HCT116 (cell line): Measurements from ENCODE around the gene C10orf105. TPM values are rescaled to one million over a fixed set of nuclear protein-coding genes. Genes with fewer than 3 reads are reported as not detected.

Experiments used
- ATAC-seq: fragments of 200-7000 bp; cut with Tn5 transposase; 2 replicates; pipeline ENCODE4 v1.9.1; 2020; ENCODE audit warnings: mild to moderate bottlenecking, moderate library complexity
- BruUV-seq: library from RNA; stranded (reverse); fragments of 400-500 nt; replicated peaks from 2 replicates; lab custom pipeline; 2021; lab: Mats Ljungman, UMichigan
- CTCF ChIA-PET: fragments of 300-600 bp; sonication (Branson Sonifier 250); formaldehyde crosslinking; loops from one replicate; lab custom pipeline; 2021; ENCODE audit warnings: antibody characterized with exemption; lab: Charles Lee
- POLR2A ChIA-PET: fragments of 300-600, 350-600 bp; sonication (Branson Sonifier 250); formaldehyde crosslinking; loops from one replicate; lab custom pipeline; 2021; ENCODE audit warnings: antibody characterized with exemption; lab: Charles Lee
- RAD21 ChIA-PET, 2 experiments: fragments of 300-600 bp; sonication (Branson Sonifier 250); formaldehyde crosslinking; loops; one replicate each; lab custom pipeline; 2023; ENCODE audit warnings: low total read pairs in 2 of 2; ENCODE audit not compliant: uncharacterized antibody in 2 of 2, unreplicated experiment in 2 of 2, low non-redundant PET in 1 of 2; lab: Charles Lee
- DNase-seq: peaks from one replicate; pipeline ENCODE4 v3.0.0-alpha.2; 2010; ENCODE audit warnings: low read depth, low spot score
- H2AFZ ChIP-seq: fragments of 200-600 bp; shearing (Covaris generic), sonication (generic); 2 replicates; pipeline ENCODE4 v1.6.1; 2017; ENCODE audit warnings: low read depth, mixed run types, mixed read lengths, antibody characterized with exemption, low read length; ENCODE audit not compliant: poor library complexity, severe bottlenecking
- H3K27ac ChIP-seq: 2 replicates; pipeline ENCODE4 v1.5.1; 2012; ENCODE audit warnings: low read depth, low read length
- H3K27me3 ChIP-seq: fragments of 200-600 bp; sonication (generic); 2 replicates; pipeline ENCODE4 v1.6.1; 2016; ENCODE audit warnings: mixed run types, low read length, mixed read lengths; ENCODE audit not compliant: insufficient read depth
- H3K36me3 ChIP-seq, 2 experiments: fragments of 200-500 bp in 1 of 2; fragments of 200-600 bp in 1 of 2; sonication (Bioruptor generic) in 1 of 2; sonication (generic) in 1 of 2; 2 replicates each; pipeline versions ENCODE4 v1.5.1 to v1.6.1; 2014 to 2016; ENCODE audit warnings: low read length in 2 of 2, inconsistent platforms in 1 of 2, mixed read lengths in 1 of 2, mixed run types in 1 of 2; ENCODE audit not compliant: insufficient read depth in 2 of 2, control insufficient read depth in 1 of 2
- H3K4me1 ChIP-seq, 2 experiments: fragments of 200-600 bp in 1 of 2; sonication (generic) in 1 of 2; 2 replicates each; pipeline versions ENCODE4 v1.5.1 to v1.6.1; 2012 to 2017; ENCODE audit warnings: low read length in 2 of 2, inconsistent platforms in 1 of 2, mild to moderate bottlenecking in 1 of 2, mixed read lengths in 1 of 2, mixed run types in 1 of 2, moderate library complexity in 1 of 2; ENCODE audit not compliant: insufficient read depth in 2 of 2, control insufficient read depth in 1 of 2
- H3K4me2 ChIP-seq: fragments of 200-600 bp; sonication (generic); 2 replicates; pipeline ENCODE4 v1.6.1; 2017; ENCODE audit warnings: mixed run types, low read length, mixed read lengths
- H3K4me3 ChIP-seq, 2 experiments: fragments of 200-600 bp in 1 of 2; sonication (generic) in 1 of 2; replicated peaks in 1 of 2; 2 replicates each; pipeline ENCODE4 v1.5.1; 2011 to 2016; ENCODE audit warnings: low read length in 2 of 2, control low read depth in 1 of 2, low read depth in 1 of 2, mild to moderate bottlenecking in 1 of 2, mixed read lengths in 1 of 2, mixed run types in 1 of 2
- H3K79me2 ChIP-seq: fragments of 200-600 bp; sonication (generic); 2 replicates; pipeline ENCODE4 v1.6.1; 2017; ENCODE audit warnings: mild to moderate bottlenecking, mixed run types, low read length, moderate library complexity, mixed read lengths; ENCODE audit not compliant: insufficient read depth
- H3K9ac ChIP-seq: fragments of 200-600 bp; sonication (generic); 2 replicates; pipeline ENCODE4 v1.6.1; 2016; ENCODE audit warnings: low read length, mixed read lengths
- H3K9me2 ChIP-seq: fragments of 200-600 bp; sonication (generic), shearing (Covaris generic); 2 replicates; pipeline ENCODE4 v1.6.1; 2017; ENCODE audit warnings: mixed run types, mild to moderate bottlenecking, moderate library complexity; ENCODE audit not compliant: insufficient read depth
- H3K9me3 ChIP-seq, 2 experiments: fragments of 200-500 bp in 1 of 2; fragments of 200-600 bp in 1 of 2; sonication (Bioruptor generic) in 1 of 2; sonication (generic) in 1 of 2; 2 replicates each; pipeline ENCODE4 v1.6.1; 2014 to 2017; ENCODE audit warnings: low read length in 2 of 2, mixed read lengths in 2 of 2, inconsistent platforms in 1 of 2, low read depth in 1 of 2, mild to moderate bottlenecking in 1 of 2, mixed run types in 1 of 2, moderate library complexity in 1 of 2; ENCODE audit not compliant: control insufficient read depth in 1 of 2, insufficient read depth in 1 of 2
- H4K20me1 ChIP-seq: fragments of 200-600 bp; sonication (generic), shearing (Covaris generic); 2 replicates; pipeline ENCODE4 v1.6.1; 2017; ENCODE audit warnings: mixed run types, mild to moderate bottlenecking, moderate library complexity; ENCODE audit not compliant: insufficient read depth
- CBX3 ChIP-seq: IDR thresholded peaks from 2 replicates; pipeline ENCODE4 v1.6.1; 2012; ENCODE audit warnings: low read depth
- CEBPB ChIP-seq: IDR thresholded peaks from 2 replicates; pipeline ENCODE4 v1.6.1; 2012; ENCODE audit warnings: low read depth
- ELF1 ChIP-seq: IDR thresholded peaks from 2 replicates; pipeline ENCODE4 v1.6.1; 2012; ENCODE audit warnings: low read depth, borderline replicate concordance
- EZH2 ChIP-seq: fragments of 200-600 bp; sonication (generic); IDR thresholded peaks from 2 replicates; pipeline ENCODE4 v1.6.1; 2017; ENCODE audit warnings: antibody characterized with exemption, mixed run types
- EZH2phosphoT487 ChIP-seq: fragments of 200-600 bp; IDR thresholded peaks from 2 replicates; pipeline ENCODE4 v1.6.1; 2018; ENCODE audit warnings: antibody characterized with exemption, borderline replicate concordance
- POLR2A ChIP-seq: IDR thresholded peaks from 2 replicates; pipeline ENCODE4 v1.7.0; 2011; ENCODE audit warnings: borderline replicate concordance; ENCODE audit not compliant: insufficient read depth, insufficient read length; ENCODE audit errors: extremely low read depth
- POLR2AphosphoS5 ChIP-seq: IDR thresholded peaks from 2 replicates; pipeline ENCODE4 v1.6.1; 2011; ENCODE audit warnings: mild to moderate bottlenecking, low read depth, low read length, moderate library complexity
- RAD21 ChIP-seq: IDR thresholded peaks from 2 replicates; pipeline ENCODE4 v1.6.1; 2012; ENCODE audit warnings: low read depth, mild to moderate bottlenecking
- REST ChIP-seq: IDR thresholded peaks from 2 replicates; pipeline ENCODE4 v1.6.1; 2012; ENCODE audit warnings: low read depth
- ZBTB33 ChIP-seq: IDR thresholded peaks from 2 replicates; pipeline ENCODE4 v1.6.1; 2011; ENCODE audit warnings: mild to moderate bottlenecking, low read length, moderate library complexity; ENCODE audit not compliant: insufficient replicate concordance; ENCODE audit errors: extremely low read depth
- intact Hi-C: fragments of 100-400 bp; cut with micrococcal nuclease; formaldehyde crosslinking; loops from 2 replicates; pipeline ENCODE4 v1.10.0; 2022
- total RNA-seq: library from RNA; stranded (reverse); gene quantifications from one replicate; pipeline ENCODE4 v1.2.1, GENCODE V29; 2021; ENCODE audit not compliant: unreplicated experiment

Gene C10orf105
- total RNA-seq, 1 experiment from 2014 or later, result not detected

GRCh38 chr10:71753960-71754505, 34.5 kb upstream of the C10orf105 start:
- Histone ChIP-seq H3K9ac (no peak overlapping the region), H3K4me2 (no peak overlapping the region), H3K4me1 (peaks cover 0 to 8% of the 10 kb centered on the region in 2 experiments; a peak in 2 of 4 replicates), H3K9me2 (no peaks in the 10 kb centered on the region), H2AFZ (no peak overlapping the region), H3K79me2 (no peaks in the 10 kb centered on the region), H3K9me3 (no peaks in the 10 kb centered on the region), H3K36me3 (no peaks in the 10 kb centered on the region), H4K20me1 (no peaks in the 10 kb centered on the region), H3K4me3 (no peak overlapping the region), H3K27ac (no peak overlapping the region), H3K27me3 (no peaks in the 10 kb centered on the region)
- RAD21 ChIA-PET, result no interaction called here
- TF ChIP-seq EZH2phosphoT487, result no peak
- no peak for TF ChIP-seq CEBPB
- TF ChIP-seq RAD21, result no peak
- no peak for TF ChIP-seq POLR2AphosphoS5
- no peak for TF ChIP-seq EZH2
- no peak for TF ChIP-seq REST
- TF ChIP-seq ELF1, result no peak
- TF ChIP-seq ZBTB33, result no peak
- TF ChIP-seq CBX3, result no peak
- TF ChIP-seq POLR2A, result no peak
- no peak for ATAC-seq
- POLR2A ChIA-PET, result no interaction called here
- no peak for DNase-seq
- intact Hi-C loops, result no loop called here
- CTCF ChIA-PET, result no interaction called here
- BruUV-seq, result no TSS peak
